H1 (cell line): ENCODE measurements around the gene GOLGB1. TPM values are rescaled to one million over a fixed set of nuclear protein-coding genes. Genes with fewer than 3 reads are reported as not detected.

Source experiments
- ATF2 ChIP-seq: IDR thresholded peaks from 2 replicates; pipeline ENCODE4 v1.6.1; 2012; ENCODE audit warnings: low read length, inconsistent platforms
- CHD2 ChIP-seq: IDR thresholded peaks from 2 replicates; pipeline ENCODE4 v1.6.1; 2012; ENCODE audit warnings: low read length, improper control_type of control experiment
- CREB1 ChIP-seq: IDR thresholded peaks from 2 replicates; pipeline ENCODE4 v1.6.1; 2012; ENCODE audit warnings: inconsistent platforms
- GTF2F1 ChIP-seq: IDR thresholded peaks from 2 replicates; pipeline ENCODE4 v1.6.1; 2012; ENCODE audit warnings: low read depth, low read length, improper control_type of control experiment, borderline replicate concordance
- POU5F1 ChIP-seq: IDR thresholded peaks from 2 replicates; pipeline ENCODE4 v1.6.1; 2011; ENCODE audit warnings: low read depth, mild to moderate bottlenecking, low read length, moderate library complexity
- SRF ChIP-seq: IDR thresholded peaks from 2 replicates; pipeline ENCODE4 v1.6.1; 2011; ENCODE audit warnings: mild to moderate bottlenecking, low read depth, low read length, moderate library complexity
- TEAD4 ChIP-seq: IDR thresholded peaks from 2 replicates; pipeline ENCODE4 v1.6.1; 2012; ENCODE audit warnings: low read depth, low read length, inconsistent platforms, mixed read lengths
- polyA plus RNA-seq, 7 experiments: library from polyadenylated mRNA; depleted of rRNA in 3 of 7; stranded (reverse) in 5 of 7; unstranded in 2 of 7; fragments of >200 nt in 5 of 7; fragments of 200-250 nt in 2 of 7; gene quantifications; 1 replicate in 5 of 7; 2 replicates in 1 of 7; 4 replicates in 1 of 7; pipeline versions ENCODE4 v1.2.1 to v1.2.3, GENCODE V29; 2011 to 2013; ENCODE audit warnings: missing spikeins in 2 of 7, mixed read lengths in 2 of 7
- total RNA-seq: library from RNA; stranded (reverse); fragmentation: NEBNext Ultra II Directional; extraction: Animal tissue kit (Norgen Biotek cat#: 25700); gene quantifications from 2 replicates; pipeline ENCODE4 v1.2.1, GENCODE V29; 2021

Gene GOLGB1
- total and polyA plus RNA-seq, 2 of the 8 experiments (the other 6 are each of a cell fraction or from before 2014, with no cell fraction given), result 5.9 to 28.5 TPM

DNA sequence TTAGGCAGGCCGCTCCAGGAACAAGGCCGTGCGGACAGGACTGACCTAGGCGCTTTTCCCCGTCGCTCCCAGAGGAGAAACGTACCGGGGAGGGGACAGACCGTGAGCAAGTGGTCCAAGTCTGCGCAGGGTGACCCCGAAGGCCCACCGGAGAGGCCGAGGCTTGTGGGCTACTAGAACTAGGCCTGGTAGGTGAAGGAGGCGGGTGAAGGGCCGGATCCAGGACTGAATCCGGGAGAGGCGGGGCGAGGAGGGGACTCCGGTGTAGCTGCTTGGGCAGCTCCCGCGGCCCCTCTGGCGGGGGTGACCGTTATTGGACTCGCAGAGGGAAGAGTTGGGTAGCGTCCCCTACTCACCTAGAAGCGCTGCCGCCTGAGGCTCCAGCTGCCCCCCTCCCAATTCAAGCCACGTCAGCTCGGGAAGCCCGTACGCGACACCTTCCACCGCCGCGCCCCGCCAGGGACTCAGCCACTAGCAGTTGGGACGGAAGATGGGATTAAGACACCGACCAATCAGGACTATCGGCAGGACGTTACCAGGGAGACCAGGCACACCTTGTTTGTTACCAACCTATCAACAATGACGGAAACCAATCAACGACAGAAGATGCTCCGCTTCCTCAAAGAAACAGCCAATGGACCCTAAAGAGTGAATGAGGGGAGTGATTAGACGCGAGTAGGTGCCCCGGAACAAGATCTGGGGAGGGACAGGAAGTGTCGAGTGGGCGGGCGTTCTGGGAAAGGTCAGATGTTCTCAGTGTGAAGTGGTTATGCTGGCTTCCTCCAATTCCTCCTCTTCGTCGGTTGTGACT lies at the start of gene GOLGB1 (continued):
- TF ChIP-seq ATF2 (no peak), CREB1 (peak; percentile 74), GTF2F1 (0 out of 2 replicates have a peak, but pooled peaks have one; percentile 23), CHD2 (peak; percentile 83), POU5F1 (no peak), TEAD4 (no peak), SRF (no peak)
